H1 (cell line): ENCODE results near the gene PRSS21. TPM values are rescaled to one million over a fixed set of nuclear protein-coding genes. Genes with fewer than 3 reads are reported as not detected.

Source experiments
- ASH2L ChIP-seq: fragments of 200-600, 300-600 bp; sonication (generic); IDR thresholded peaks from one replicate; pipeline ENCODE4 v1.7.1; 2017; ENCODE audit warnings: low read length
- BRCA1 ChIP-seq: IDR thresholded peaks from 2 replicates; pipeline ENCODE4 v1.6.1; 2012; ENCODE audit warnings: low read depth, low read length, improper control_type of control experiment
- CTCF ChIP-seq, 3 experiments: IDR thresholded peaks; 1 replicate in 2 of 3; 2 replicates in 1 of 3; pipeline versions ENCODE4 v1.5.1 to v1.6.1; 2011; ENCODE audit warnings: low read length in 3 of 3, mild to moderate bottlenecking in 3 of 3, inconsistent platforms in 2 of 3, low read depth in 1 of 3, moderate library complexity in 1 of 3; ENCODE audit not compliant: insufficient read depth in 1 of 3; ENCODE audit errors: control extremely low read depth in 1 of 3
- E2F6 ChIP-seq: IDR thresholded peaks from 2 replicates; pipeline ENCODE4 v1.6.1; 2012; ENCODE audit warnings: inconsistent platforms
- EP300 ChIP-seq, 2 experiments: IDR thresholded peaks; 1 replicate in 1 of 2; 2 replicates in 1 of 2; pipeline ENCODE4 v1.6.1; 2011 to 2012; ENCODE audit warnings: low read depth in 2 of 2, low read length in 2 of 2, mild to moderate bottlenecking in 2 of 2, borderline replicate concordance in 1 of 2, inconsistent platforms in 1 of 2, moderate library complexity in 1 of 2
- EZH2 ChIP-seq: fragments of 200-600 bp; sonication (generic); IDR thresholded peaks from 2 replicates; pipeline ENCODE4 v1.7.1; 2012; ENCODE audit warnings: low read depth, mild to moderate bottlenecking, moderate library complexity, low read length, inconsistent platforms; ENCODE audit not compliant: severe bottlenecking
- GTF2F1 ChIP-seq: IDR thresholded peaks from 2 replicates; pipeline ENCODE4 v1.6.1; 2012; ENCODE audit warnings: low read depth, low read length, improper control_type of control experiment, borderline replicate concordance
- HDAC2 ChIP-seq, 2 experiments: fragments of 300-600 bp in 1 of 2; sonication (generic) in 1 of 2; IDR thresholded peaks; 2 replicates each; pipeline ENCODE4 v1.6.1; 2011 to 2012; ENCODE audit warnings: low read depth in 2 of 2, low read length in 2 of 2, mild to moderate bottlenecking in 2 of 2, moderate library complexity in 2 of 2, borderline replicate concordance in 1 of 2, inconsistent platforms in 1 of 2
- KDM1A ChIP-seq: fragments of 200-600, 300-600 bp; sonication (generic); IDR thresholded peaks from 2 replicates; pipeline ENCODE4 v1.7.1; 2016; ENCODE audit warnings: mild to moderate bottlenecking, low read length, borderline replicate concordance
- MAFK ChIP-seq: IDR thresholded peaks from 2 replicates; pipeline ENCODE4 v1.6.1; 2012; ENCODE audit warnings: low read depth, mild to moderate bottlenecking, improper control_type of control experiment, low read length
- NANOG ChIP-seq: IDR thresholded peaks from 2 replicates; pipeline ENCODE4 v1.6.1; 2011; ENCODE audit warnings: low read length, low read depth, mild to moderate bottlenecking, inconsistent platforms; ENCODE audit not compliant: insufficient read depth, poor library complexity, severe bottlenecking
- NRF1 ChIP-seq: IDR thresholded peaks from 2 replicates; pipeline ENCODE4 v1.6.1; 2011; ENCODE audit warnings: mild to moderate bottlenecking, low read depth, low read length, improper control_type of control experiment
- POLR2AphosphoS5 ChIP-seq: IDR thresholded peaks from 2 replicates; pipeline ENCODE4 v1.6.1; 2011; ENCODE audit warnings: low read depth, low read length
- POU5F1 ChIP-seq: IDR thresholded peaks from 2 replicates; pipeline ENCODE4 v1.6.1; 2011; ENCODE audit warnings: low read depth, mild to moderate bottlenecking, low read length, moderate library complexity
- RAD21 ChIP-seq, 2 experiments: IDR thresholded peaks in 1 of 2; conservative IDR thresholded peaks in 1 of 2; 2 replicates each; pipeline ENCODE4 v1.6.1; 2011; ENCODE audit warnings: low read depth in 2 of 2, low read length in 2 of 2, improper control_type of control experiment in 1 of 2, inconsistent platforms in 1 of 2, mild to moderate bottlenecking in 1 of 2, moderate library complexity in 1 of 2
- SIRT6 ChIP-seq: IDR thresholded peaks from one replicate; pipeline ENCODE4 v1.7.1; 2012; ENCODE audit warnings: low read length, inconsistent platforms
- SP1 ChIP-seq: IDR thresholded peaks from 2 replicates; pipeline ENCODE4 v1.6.1; 2011; ENCODE audit warnings: low read depth, low read length
- SRF ChIP-seq: IDR thresholded peaks from 2 replicates; pipeline ENCODE4 v1.6.1; 2011; ENCODE audit warnings: mild to moderate bottlenecking, low read depth, low read length, moderate library complexity
- TBP ChIP-seq: IDR thresholded peaks from 2 replicates; pipeline ENCODE4 v1.6.1; 2011; ENCODE audit warnings: low read depth, low read length, improper control_type of control experiment
- polyA plus RNA-seq, 7 experiments: library from polyadenylated mRNA; depleted of rRNA in 3 of 7; stranded (reverse) in 5 of 7; unstranded in 2 of 7; fragments of >200 nt in 5 of 7; fragments of 200-250 nt in 2 of 7; gene quantifications; 1 replicate in 5 of 7; 2 replicates in 1 of 7; 4 replicates in 1 of 7; pipeline versions ENCODE4 v1.2.1 to v1.2.3, GENCODE V29; 2011 to 2013; ENCODE audit warnings: missing spikeins in 2 of 7, mixed read lengths in 2 of 7
- total RNA-seq: library from RNA; stranded (reverse); fragmentation: NEBNext Ultra II Directional; extraction: Animal tissue kit (Norgen Biotek cat#: 25700); gene quantifications from 2 replicates; pipeline ENCODE4 v1.2.1, GENCODE V29; 2021

Gene PRSS21
- total and polyA plus RNA-seq, 2 of the 8 experiments (the other 6 are each of a cell fraction or from before 2014, with no cell fraction given), result 0.76 to 1.0 TPM

GRCh38 chr16:2838928-2839327 lies 21.9 kb downstream of the PRSS21 start (continued):
- TF ChIP-seq GTF2F1 (no peak), TBP (peak; percentile 14; the same call in 1 of the 2 replicates), POLR2AphosphoS5 (no peak), ASH2L (no peak), POU5F1 (no peak), E2F6 (no peak), HDAC2 (IDR thresholded peaks at IDR 0.05; ENCODE audit: borderline replicate concordance in 1 of 2, low read depth in 2 of 2, low read length in 2 of 2) (no peak), NRF1 (no peak), SRF (no peak), NANOG (no peak), CTCF (IDR thresholded peaks at IDR 0.05; ENCODE audit: control extremely low read depth in 1 of 3, insufficient read depth in 1 of 3, low read depth in 1 of 3, low read length in 3 of 3) (peak; percentile 97 to 100 (median 97)), MAFK (no peak), EZH2 (no peak), RAD21 (IDR thresholded peaks at IDR 0.05 in 1 of 2, conservative IDR thresholded peaks at IDR 0.05 in 1 of 2; ENCODE audit: low read depth in 2 of 2, low read length in 2 of 2) (peak; percentile 92 to 95), BRCA1 (no peak), SP1 (no peak), EP300 (IDR thresholded peaks at IDR 0.05; ENCODE audit: borderline replicate concordance in 1 of 2, low read depth in 2 of 2, low read length in 2 of 2) (no peak), KDM1A (no peak), SIRT6 (no peak)
